Fibroblast of lung (primary cell): ENCODE results near the gene TBC1D22A. TPM values are rescaled to one million over a fixed set of nuclear protein-coding genes. Genes with fewer than 3 reads are reported as not detected.

Experiments used
- DNase-seq, 2 donors: peaks; one replicate each; pipeline versions ENCODE4 v3.0.0 to v3.0.0-alpha.2; 2010; ENCODE audit warnings: low read depth in 2 of 2
- H2AFZ ChIP-seq: 2 replicates; pipeline ENCODE4 v1.5.1; 2012; ENCODE audit warnings: low read length, control low read depth, inconsistent platforms
- H3K27ac ChIP-seq: 2 replicates; pipeline ENCODE4 v1.5.1; 2011; ENCODE audit warnings: low read length, control low read depth; ENCODE audit not compliant: insufficient read depth
- H3K27me3 ChIP-seq: 2 replicates; pipeline ENCODE4 v1.5.1; 2011; ENCODE audit warnings: mild to moderate bottlenecking, low read length; ENCODE audit not compliant: control insufficient read depth, insufficient read depth
- H3K36me3 ChIP-seq: 2 replicates; pipeline ENCODE4 v1.5.1; 2011; ENCODE audit warnings: low read length; ENCODE audit not compliant: control insufficient read depth, insufficient read depth
- H3K4me1 ChIP-seq: 2 replicates; pipeline ENCODE4 v1.5.1; 2011; ENCODE audit warnings: low read length; ENCODE audit not compliant: control insufficient read depth, insufficient read depth; ENCODE audit errors: extremely low read depth
- H3K4me2 ChIP-seq: 2 replicates; pipeline ENCODE4 v1.5.1; 2011; ENCODE audit warnings: low read length, control low read depth; ENCODE audit not compliant: insufficient read depth; ENCODE audit errors: extremely low read depth
- H3K4me3 ChIP-seq, 4 experiments: fragments of 200-600 bp in 1 of 4; sonication (generic) in 1 of 4; replicated peaks in 1 of 4; 2 replicates each; pipeline ENCODE4 v1.5.1; 2011 to 2016; ENCODE audit warnings: low read length in 4 of 4, low read depth in 3 of 4, mild to moderate bottlenecking in 3 of 4, control low read depth in 2 of 4, inconsistent platforms in 1 of 4, mixed read lengths in 1 of 4; ENCODE audit not compliant: insufficient read depth in 1 of 4; ENCODE audit errors: control extremely low read depth in 1 of 4
- H3K79me2 ChIP-seq: 2 replicates; pipeline ENCODE4 v1.5.1; 2012; ENCODE audit warnings: mild to moderate bottlenecking, low read length, inconsistent platforms; ENCODE audit not compliant: control insufficient read depth, insufficient read depth
- H3K9ac ChIP-seq: 2 replicates; pipeline ENCODE4 v1.5.1; 2011; ENCODE audit warnings: mild to moderate bottlenecking, low read length, control low read depth; ENCODE audit not compliant: insufficient read depth
- H3K9me3 ChIP-seq: 2 replicates; pipeline ENCODE4 v1.5.1; 2012; ENCODE audit warnings: low read depth, low read length; ENCODE audit not compliant: control insufficient read depth, insufficient read depth
- H4K20me1 ChIP-seq: 2 replicates; pipeline ENCODE4 v1.5.1; 2011; ENCODE audit warnings: low read length; ENCODE audit not compliant: control insufficient read depth, insufficient read depth; ENCODE audit errors: extremely low read depth
- CTCF ChIP-seq, 2 donors: IDR thresholded peaks in 1 of 2; conservative IDR thresholded peaks in 1 of 2; 1 replicate in 1 of 2; 2 replicates in 1 of 2; pipeline ENCODE4 v1.5.1; 2011 to 2012; ENCODE audit warnings: low read length in 2 of 2, control low read depth in 1 of 2, inconsistent platforms in 1 of 2, low read depth in 1 of 2, mild to moderate bottlenecking in 1 of 2
- EZH2 ChIP-seq: IDR thresholded peaks from 2 replicates; pipeline ENCODE4 v1.5.1; 2012; ENCODE audit warnings: low read length, control low read depth, mild to moderate bottlenecking; ENCODE audit errors: missing control alignments
- polyA plus RNA-seq, 2 donors: library from polyadenylated mRNA; depleted of rRNA in 1 of 2; stranded (reverse) in 1 of 2; unstranded in 1 of 2; fragments of >200 nt; gene quantifications; 2 replicates each; pipeline ENCODE4 v1.2.1, GENCODE V29; 2011 to 2012; ENCODE audit warnings: missing spikeins in 1 of 2
- total RNA-seq: library from RNA; depleted of rRNA; stranded (reverse); fragments of >200 nt; gene quantifications from 2 replicates; pipeline ENCODE4 v1.2.1, GENCODE V29; 2014

TBC1D22A gene
- total and polyA plus RNA-seq, 2 donors (not counting 1 experiment from before 2014, with no cell fraction given): 11.6 to 17.6 TPM

GRCh38 chr22:46948411-46949144 is 186.1 kb downstream of the TBC1D22A start:
- H3K36me3 ChIP-seq: no peaks in the 10 kb centered on the region
- TF ChIP-seq EZH2 (no peak), CTCF (conservative IDR thresholded peaks at IDR 0.05 in 1 of 2, IDR thresholded peaks at IDR 0.05 in 1 of 2; ENCODE audit: low read depth in 1 of 2, low read length in 2 of 2) (no peak)
- H3K27ac ChIP-seq: no peak overlapping the region
- H3K79me2 ChIP-seq: no peaks in the 10 kb centered on the region
- no peak overlapping the region for H3K9ac ChIP-seq
- no peak overlapping the region for H3K4me3 ChIP-seq
- H4K20me1 ChIP-seq: no peaks in the 10 kb centered on the region
- no peak overlapping the region for H2AFZ ChIP-seq
- no peaks in the 10 kb centered on the region for H3K4me1 ChIP-seq
- no peak overlapping the region for H3K4me2 ChIP-seq
- no peak for DNase-seq
- no peaks in the 10 kb centered on the region for H3K27me3 ChIP-seq
- no peaks in the 10 kb centered on the region for H3K9me3 ChIP-seq

GRCh38 chr22:46951350-46951749 is 188.9 kb downstream of the TBC1D22A start:
- Histone ChIP-seq H2AFZ (no peak overlapping the region), H3K79me2 (no peaks in the 10 kb centered on the region), H3K4me3 (no peak overlapping the region), H3K36me3 (no peaks in the 10 kb centered on the region), H3K9me3 (no peaks in the 10 kb centered on the region), H3K27me3 (no peaks in the 10 kb centered on the region), H3K4me1 (no peaks in the 10 kb centered on the region), H3K9ac (no peak overlapping the region), H4K20me1 (no peaks in the 10 kb centered on the region), H3K4me2 (no peak overlapping the region), H3K27ac (no peak overlapping the region)
- no peak for DNase-seq
- TF ChIP-seq CTCF (conservative IDR thresholded peaks at IDR 0.05 in 1 of 2, IDR thresholded peaks at IDR 0.05 in 1 of 2; ENCODE audit: low read depth in 1 of 2, low read length in 2 of 2): no peak
- no peak for TF ChIP-seq EZH2

GRCh38 chr22:46951973-46952372 is 189.5 kb downstream of the TBC1D22A start:
- H3K4me3 ChIP-seq: no peak overlapping the region
- H3K9me3 ChIP-seq: no peaks in the 10 kb centered on the region
- no peaks in the 10 kb centered on the region for H3K27me3 ChIP-seq
- no peak for TF ChIP-seq EZH2
- no peak for TF ChIP-seq CTCF (conservative IDR thresholded peaks at IDR 0.05 in 1 of 2, IDR thresholded peaks at IDR 0.05 in 1 of 2; ENCODE audit: low read depth in 1 of 2, low read length in 2 of 2)
- no peaks in the 10 kb centered on the region for H3K79me2 ChIP-seq
- H3K9ac ChIP-seq: no peak overlapping the region
- H3K4me1 ChIP-seq: no peaks in the 10 kb centered on the region
- H4K20me1 ChIP-seq: no peaks in the 10 kb centered on the region
- no peak overlapping the region for H2AFZ ChIP-seq
- H3K36me3 ChIP-seq: no peaks in the 10 kb centered on the region
- no peak overlapping the region for H3K4me2 ChIP-seq
- no peak for DNase-seq
- H3K27ac ChIP-seq: no peak overlapping the region
